ENCODE data around the gene NLRP10.

Gene NLRP10

GRCh38 chr11:7918141-7918540 lies 47.1 kb downstream of the NLRP10 start:
- ChIA-PET POLR2A (no interaction called here), CTCF (no interaction called here)
- DNase-seq (ENCODE audit: extremely low spot score) = no peak
- TF ChIP-seq CTCF (IDR thresholded peaks at IDR 0.05; ENCODE audit: control extremely low read depth, extremely low read depth, low read depth, missing control alignments) = no peak

Data from GM10248 (cell line).